ENCODE measurements around the gene ZFP36L1.

The ZFP36L1 gene

GRCh38 chr14:68788275-68788995 is 4.4 kb downstream of the ZFP36L1 start:
- peak overlapping the region; percentile 100 for H3K4me3 ChIP-seq (ENCODE audit: low read length)
- DNase-seq (ENCODE audit: low read depth) = no peak
- no peak for TF ChIP-seq CTCF (conservative IDR thresholded peaks at IDR 0.05; ENCODE audit: low read depth, low read length)

DNA sequence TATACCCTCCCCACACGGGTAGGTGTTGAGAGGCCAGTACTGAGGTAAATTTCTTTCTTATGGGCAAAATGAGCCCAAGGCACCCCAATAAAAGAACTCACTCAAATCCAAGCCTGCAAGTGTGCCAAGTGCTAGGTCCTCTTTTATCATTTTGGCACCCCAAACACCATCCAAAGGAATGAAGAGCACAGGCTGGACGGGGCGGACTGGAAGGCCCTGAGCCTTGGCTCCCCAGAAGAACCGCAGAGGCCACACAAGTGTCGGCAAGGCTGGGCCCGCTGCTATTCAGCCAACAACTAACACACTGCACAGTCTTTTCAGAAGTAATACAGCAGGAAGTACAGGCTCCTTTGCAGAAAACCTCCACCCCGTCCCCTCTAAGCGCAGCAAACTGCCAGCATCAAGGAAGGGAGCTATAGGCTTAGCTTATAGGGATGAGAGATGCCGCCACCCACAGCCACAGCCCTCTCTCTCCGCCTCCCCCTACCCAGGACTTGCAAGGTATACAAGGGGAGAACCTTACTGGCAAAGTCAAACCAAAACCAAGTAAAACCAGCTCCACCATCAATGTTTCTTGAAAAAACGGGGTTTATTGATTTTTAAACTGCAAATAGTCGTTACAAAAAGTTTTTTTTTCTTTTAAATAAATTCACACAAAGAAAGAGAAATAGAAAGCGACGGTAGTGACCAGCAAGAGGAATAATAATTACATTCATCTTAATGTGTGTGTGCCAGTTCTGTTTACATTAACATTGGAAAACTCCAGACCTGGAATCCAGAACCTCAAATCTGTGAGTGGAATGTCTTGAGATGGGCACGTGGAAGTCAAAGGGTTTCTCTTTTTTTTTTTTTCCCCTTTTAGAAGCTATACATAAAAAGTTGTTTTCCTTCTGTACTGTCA is 5.5 kb downstream of the ZFP36L1 start:
- no peak for TF ChIP-seq CTCF (conservative IDR thresholded peaks at IDR 0.05; ENCODE audit: low read depth, low read length)
- H3K4me3 ChIP-seq (ENCODE audit: low read length) = peak overlapping the region; percentile 15
- DNase-seq (ENCODE audit: low read depth) = no peak

DNA sequence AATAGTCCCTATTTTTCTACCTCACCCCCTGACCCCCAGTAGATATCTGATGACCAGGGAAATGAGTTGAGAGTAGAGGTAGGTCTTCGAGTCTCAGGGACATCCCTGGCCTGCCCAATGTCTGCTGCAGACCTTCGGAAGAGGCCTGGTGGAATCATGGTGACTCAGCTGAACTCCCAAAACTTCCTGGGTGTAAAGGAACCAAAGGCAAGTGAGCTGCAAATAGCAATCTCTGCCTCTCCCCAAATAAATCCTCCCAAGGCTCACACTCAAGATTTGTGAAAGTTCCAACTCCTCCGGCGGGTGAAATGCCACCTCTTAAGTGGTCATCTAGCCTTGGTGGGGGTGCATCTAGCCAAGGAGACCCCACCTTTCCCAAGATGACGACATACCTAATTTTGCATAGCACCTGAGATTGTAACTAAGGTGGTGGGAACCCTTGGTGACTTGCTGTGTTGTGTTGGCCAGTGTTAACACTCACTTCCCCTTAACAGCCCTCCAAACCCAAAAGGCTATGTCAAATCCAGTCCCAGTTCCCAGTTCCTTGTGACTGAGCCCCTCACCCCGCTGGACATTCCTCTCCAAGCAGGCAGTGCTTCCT is 6.3 kb downstream of the ZFP36L1 start:
- no peak for TF ChIP-seq CTCF (conservative IDR thresholded peaks at IDR 0.05; ENCODE audit: low read depth, low read length)
- H3K4me3 ChIP-seq (ENCODE audit: low read length) = no peak overlapping the region
- no peak for DNase-seq (ENCODE audit: low read depth)

DNA sequence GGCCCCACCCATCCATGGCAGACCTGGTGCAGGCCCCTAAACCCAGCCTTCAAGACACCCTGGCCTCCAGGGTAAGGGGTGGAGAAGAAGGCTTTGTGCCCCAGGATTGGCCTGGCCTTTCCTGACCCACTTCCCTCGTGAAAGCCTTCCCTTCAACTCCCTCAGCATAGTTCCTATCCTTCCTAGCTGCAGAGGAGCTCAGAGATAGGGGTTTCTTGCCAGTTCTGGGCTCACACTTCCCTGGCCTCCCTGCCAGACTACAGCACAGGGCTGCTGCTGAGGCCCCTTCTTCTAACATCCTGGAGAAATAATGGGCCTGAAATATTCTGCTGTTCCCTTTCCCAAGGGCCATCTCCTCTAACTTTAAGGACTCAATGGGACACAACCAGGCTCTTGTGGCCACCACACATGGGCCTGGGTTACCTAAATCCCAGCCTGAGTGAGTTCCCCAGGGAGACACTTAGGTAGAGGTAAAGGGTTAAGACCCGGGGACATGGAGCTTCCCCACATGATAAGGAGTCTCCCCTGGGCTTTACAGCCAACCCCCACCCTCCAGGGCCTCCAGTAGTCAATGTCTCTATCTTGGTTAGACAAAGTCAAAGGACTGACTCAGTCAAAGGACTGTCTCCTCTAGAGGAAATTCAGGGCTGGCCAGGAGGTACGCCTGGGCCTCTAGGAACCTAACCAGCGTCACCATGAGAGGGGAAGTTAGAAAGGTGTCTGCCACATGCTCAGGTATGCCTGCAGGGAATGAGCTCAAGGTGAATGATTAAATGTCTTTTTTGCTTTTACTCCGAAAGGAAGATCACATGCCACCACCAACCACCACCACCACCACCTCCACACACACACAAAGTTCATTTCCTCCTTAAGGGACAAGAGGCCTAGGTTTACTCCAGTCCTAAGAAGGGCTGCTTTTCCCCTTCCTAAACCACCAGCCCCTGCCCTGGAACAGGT is 7.1 kb downstream of the ZFP36L1 start:
- TF ChIP-seq CTCF (conservative IDR thresholded peaks at IDR 0.05; ENCODE audit: low read depth, low read length) = no peak
- no peak overlapping the region for H3K4me3 ChIP-seq (ENCODE audit: low read length)
- no peak for DNase-seq (ENCODE audit: low read depth)

- DNase-seq (ENCODE audit: low read depth) = no peak
- no peak for TF ChIP-seq CTCF (conservative IDR thresholded peaks at IDR 0.05; ENCODE audit: low read depth, low read length)
- H3K4me3 ChIP-seq (ENCODE audit: low read length) = no peak overlapping the region
These were observed 7.8 kb downstream of the ZFP36L1 start for GRCh38 chr14:68784978-68785533.

DNA sequence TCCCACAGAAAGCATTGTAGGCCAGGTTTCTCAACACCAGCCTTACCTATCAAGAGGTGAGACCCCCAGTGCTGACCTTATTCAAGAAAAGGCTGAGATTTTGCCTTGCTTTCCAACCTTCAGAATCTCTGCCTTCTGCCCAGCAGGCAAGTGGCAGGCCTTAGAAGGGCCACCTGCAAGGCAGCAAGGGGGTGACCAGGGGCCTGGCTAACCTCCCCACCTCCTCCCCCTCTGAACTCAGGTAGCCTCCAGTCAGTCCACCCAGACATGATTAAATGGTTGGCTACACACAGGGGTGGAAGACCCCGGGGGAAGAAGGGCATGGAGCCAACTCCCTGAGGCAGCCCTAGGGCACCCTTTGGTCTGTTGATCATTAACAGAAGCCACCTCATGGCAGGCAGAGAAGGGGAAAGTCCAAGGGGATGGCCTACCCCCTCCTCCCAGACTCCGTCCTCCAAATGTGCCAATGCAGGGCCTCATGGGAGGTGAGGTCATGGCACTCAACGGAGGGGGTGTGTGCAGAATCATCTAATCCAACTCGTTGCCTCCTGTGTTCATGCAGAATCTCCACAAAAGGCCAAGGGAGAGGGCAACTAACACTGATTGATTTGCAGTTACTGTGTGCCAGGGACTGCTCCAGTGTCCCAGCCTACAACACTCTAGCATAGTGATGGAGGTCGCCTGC is 8.5 kb downstream of the ZFP36L1 start:
- no peak overlapping the region for H3K4me3 ChIP-seq (ENCODE audit: low read length)
- no peak for DNase-seq (ENCODE audit: low read depth)
- TF ChIP-seq CTCF (conservative IDR thresholded peaks at IDR 0.05; ENCODE audit: low read depth, low read length) = no peak

Measured in retinal pigment epithelial cell (primary cell).